K562 (cell line): Measurements from ENCODE around the gene PHACTR2. TPM values are rescaled to one million over a fixed set of nuclear protein-coding genes. Genes with fewer than 3 reads are reported as not detected.

Experiments
- AFF4 ChIP-seq: sonication (generic); formaldehyde crosslinking; IDR thresholded peaks from 2 replicates; pipeline ENCODE4 v1.8.0; 2023; ENCODE audit warnings: mild to moderate bottlenecking, missing genetic modification reagents
- ATF7 ChIP-seq: fragments of 450-650 bp; IDR thresholded peaks from 2 replicates; pipeline ENCODE4 v1.7.1; 2014; ENCODE audit warnings: mild to moderate bottlenecking, moderate library complexity
- CC2D1A ChIP-seq: fragments of 450-650 bp; IDR thresholded peaks from 2 replicates; pipeline ENCODE4 v1.6.1; 2017; ENCODE audit warnings: mild to moderate bottlenecking
- CXXC5 ChIP-seq: fragments of 250-450 bp; sonication (Bioruptor Pico); IDR thresholded peaks from 2 replicates; pipeline ENCODE4 v1.8.0; 2022; ENCODE audit warnings: inconsistent platforms, mild to moderate bottlenecking, moderate library complexity
- DPF2 ChIP-seq: fragments of 450-650 bp; IDR thresholded peaks from 2 replicates; pipeline ENCODE4 v1.6.1; 2016
- EP300 ChIP-seq: IDR thresholded peaks from 2 replicates; pipeline ENCODE4 v1.6.1; 2012; ENCODE audit warnings: low read length, improper control_type of control experiment
- FOXA3 ChIP-seq, 2 experiments: fragments of 450-650 bp in 1 of 2; sonication (generic) in 1 of 2; formaldehyde crosslinking; IDR thresholded peaks in 1 of 2; conservative IDR thresholded peaks in 1 of 2; 2 replicates each; pipeline versions ENCODE4 v1.4.0 to v1.8.0; 2020 to 2022; ENCODE audit warnings: mild to moderate bottlenecking in 2 of 2, missing genetic modification reagents in 1 of 2
- GATAD2A ChIP-seq: fragments of 450-650 bp; IDR thresholded peaks from 2 replicates; pipeline ENCODE4 v1.6.1; 2017
- JUND ChIP-seq, 2 experiments: IDR thresholded peaks; 2 replicates in 1 of 2; 3 replicates in 1 of 2; pipeline ENCODE4 v1.6.1; 2011; ENCODE audit warnings: borderline replicate concordance in 2 of 2, low read depth in 2 of 2, low read length in 2 of 2, improper control_type of control experiment in 1 of 2, missing biosample characterization in 1 of 2, missing genetic modification characterization in 1 of 2, missing genetic modification reagents in 1 of 2
- MIER1 ChIP-seq: fragments of 450-650 bp; IDR thresholded peaks from 2 replicates; pipeline ENCODE4 v1.6.1; 2016; ENCODE audit warnings: antibody characterized with exemption, mild to moderate bottlenecking, low read depth
- NELFE ChIP-seq: IDR thresholded peaks from 2 replicates; pipeline ENCODE4 v1.6.1; 2011; ENCODE audit warnings: mild to moderate bottlenecking; ENCODE audit not compliant: insufficient read depth, insufficient read length
- PML ChIP-seq: IDR thresholded peaks from 2 replicates; pipeline ENCODE4 v1.6.1; 2012; ENCODE audit warnings: low read length, inconsistent platforms
- POLR2A ChIP-seq: fragments of 450-650 bp; conservative IDR thresholded peaks from 2 replicates; pipeline ENCODE4 v1.6.1; 2016
- RAD51 ChIP-seq: fragments of 450-650 bp; IDR thresholded peaks from 2 replicates; pipeline ENCODE4 v1.7.1; 2016; ENCODE audit warnings: low read depth, mild to moderate bottlenecking, borderline replicate concordance
- TBP ChIP-seq: optimal IDR thresholded peaks from 2 replicates; pipeline ENCODE3; 2011; ENCODE audit warnings: low read depth, low read length, improper control_type of control experiment
- TCF3 ChIP-seq: sonication (generic); formaldehyde crosslinking; IDR thresholded peaks from 2 replicates; pipeline ENCODE4 v1.4.0; 2020; ENCODE audit warnings: mild to moderate bottlenecking, missing genetic modification reagents
- TEAD1 ChIP-seq, 2 experiments: fragments of 450-650 bp in 1 of 2; sonication (generic) in 1 of 2; formaldehyde crosslinking; IDR thresholded peaks; 2 replicates each; pipeline versions ENCODE4 v1.4.0 to v1.8.0; 2020 to 2022; ENCODE audit warnings: mild to moderate bottlenecking in 2 of 2, missing genetic modification reagents in 1 of 2
- ZNF143 ChIP-seq: sonication (generic); formaldehyde crosslinking; IDR thresholded peaks from 2 replicates; pipeline ENCODE4 v1.9.0; 2022; ENCODE audit warnings: mild to moderate bottlenecking, missing genetic modification reagents
- ZNF174 ChIP-seq: fragments of 250-450 bp; sonication (Bioruptor Pico); IDR thresholded peaks from 2 replicates; pipeline ENCODE4 v1.4.0; 2020; ENCODE audit warnings: mild to moderate bottlenecking
- ZNF212 ChIP-seq: fragments of 450-650 bp; formaldehyde crosslinking; IDR thresholded peaks from 2 replicates; pipeline ENCODE4 v1.4.0; 2020; ENCODE audit warnings: mild to moderate bottlenecking
- ZNF3 ChIP-seq: fragments of 250-450 bp; sonication (Bioruptor Pico); IDR thresholded peaks from 2 replicates; pipeline ENCODE4 v1.5.0; 2021; ENCODE audit warnings: mild to moderate bottlenecking, moderate library complexity
- ZNF324 ChIP-seq: fragments of 250-450 bp; sonication (Bioruptor Pico); IDR thresholded peaks from 2 replicates; pipeline ENCODE4 v1.4.0; 2020; ENCODE audit warnings: mild to moderate bottlenecking
- polyA plus RNA-seq, 8 experiments: library from polyadenylated mRNA; depleted of rRNA in 4 of 8; stranded (reverse) in 5 of 8; unstranded in 3 of 8; fragments of >200 nt; fragmentation: Nextera tagmentation in 2 of 8; fragmentation: Illumina TruSeq in 1 of 8; extraction: Ambion mirVana in 2 of 8; extraction: Trizol in 1 of 8; gene quantifications; 2 replicates each; pipeline versions ENCODE4 v1.2.1 to v1.2.3, GENCODE V29; 2011 to 2014; ENCODE audit warnings: inconsistent platforms in 1 of 8, missing spikeins in 1 of 8
- total RNA-seq, 7 experiments: library from RNA; depleted of rRNA in 6 of 7; stranded (reverse); fragments of >200 nt in 6 of 7; fragmentation: Illumina TruSeq in 2 of 7; extraction: Trizol in 2 of 7; gene quantifications; 2 replicates each; pipeline versions ENCODE4 v1.2.1 to v1.2.3, GENCODE V29; 2011 to 2021; ENCODE audit warnings: low replicate concordance in 1 of 7
- TF ChIP-seq, protein P1 (sequence below): sonication (generic); formaldehyde crosslinking; IDR thresholded peaks from 2 replicates; pipeline ENCODE4 v1.8.1; 2023; ENCODE audit warnings: mild to moderate bottlenecking, missing genetic modification reagents
- TF ChIP-seq, protein P2 (sequence below): fragments of 450-650 bp; formaldehyde crosslinking; IDR thresholded peaks from 2 replicates; pipeline ENCODE4 v1.4.0; 2020; ENCODE audit warnings: mild to moderate bottlenecking, moderate library complexity

PHACTR2 gene
- total and polyA plus RNA-seq, 9 of the 15 experiments (the other 6 are each of a cell fraction or from before 2014, with no cell fraction given) = 5.3 to 52.5 (median 22.9) TPM

DNA sequence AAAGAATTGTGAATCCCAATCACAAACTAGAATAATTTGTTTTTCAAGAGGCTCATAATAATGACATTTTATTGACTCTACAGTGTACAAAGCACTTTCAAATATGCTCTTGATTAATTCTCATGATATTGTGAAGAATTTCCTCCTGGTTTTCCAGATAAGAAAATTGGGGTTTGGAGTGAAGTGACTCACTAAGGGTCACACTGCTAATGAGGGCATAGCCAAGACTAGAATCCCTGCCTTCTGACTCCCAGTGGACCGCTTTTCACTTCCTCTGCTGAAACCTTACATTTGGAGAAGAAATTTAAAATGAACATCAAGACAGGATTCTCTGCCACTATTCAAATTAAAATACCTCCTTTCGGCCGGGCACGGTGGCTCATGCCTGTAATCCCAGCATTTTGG is 127.1 kb downstream of the PHACTR2 start (continued):
- TF ChIP-seq AFF4 (CRISPR knock-in tag) = no peak
- TF ChIP-seq, protein P1, sequence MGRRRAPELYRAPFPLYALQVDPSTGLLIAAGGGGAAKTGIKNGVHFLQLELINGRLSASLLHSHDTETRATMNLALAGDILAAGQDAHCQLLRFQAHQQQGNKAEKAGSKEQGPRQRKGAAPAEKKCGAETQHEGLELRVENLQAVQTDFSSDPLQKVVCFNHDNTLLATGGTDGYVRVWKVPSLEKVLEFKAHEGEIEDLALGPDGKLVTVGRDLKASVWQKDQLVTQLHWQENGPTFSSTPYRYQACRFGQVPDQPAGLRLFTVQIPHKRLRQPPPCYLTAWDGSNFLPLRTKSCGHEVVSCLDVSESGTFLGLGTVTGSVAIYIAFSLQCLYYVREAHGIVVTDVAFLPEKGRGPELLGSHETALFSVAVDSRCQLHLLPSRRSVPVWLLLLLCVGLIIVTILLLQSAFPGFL = no peak
- no peak for TF ChIP-seq MIER1
- no peak for TF ChIP-seq POLR2A
- 0 out of 2 replicates have a peak, but pooled peaks have one; percentile 8 for TF ChIP-seq GATAD2A
- TF ChIP-seq, protein P2, sequence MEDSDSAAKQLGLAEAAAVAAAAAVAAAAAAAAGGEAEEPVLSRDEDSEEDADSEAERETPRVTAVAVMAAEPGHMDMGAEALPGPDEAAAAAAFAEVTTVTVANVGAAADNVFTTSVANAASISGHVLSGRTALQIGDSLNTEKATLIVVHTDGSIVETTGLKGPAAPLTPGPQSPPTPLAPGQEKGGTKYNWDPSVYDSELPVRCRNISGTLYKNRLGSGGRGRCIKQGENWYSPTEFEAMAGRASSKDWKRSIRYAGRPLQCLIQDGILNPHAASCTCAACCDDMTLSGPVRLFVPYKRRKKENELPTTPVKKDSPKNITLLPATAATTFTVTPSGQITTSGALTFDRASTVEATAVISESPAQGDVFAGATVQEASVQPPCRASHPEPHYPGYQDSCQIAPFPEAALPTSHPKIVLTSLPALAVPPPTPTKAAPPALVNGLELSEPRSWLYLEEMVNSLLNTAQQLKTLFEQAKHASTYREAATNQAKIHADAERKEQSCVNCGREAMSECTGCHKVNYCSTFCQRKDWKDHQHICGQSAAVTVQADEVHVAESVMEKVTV (CRISPR knock-in tag) = no peak
- peak; percentile 0; the same call in 1 of the 2 replicates for TF ChIP-seq ATF7
- peak in 1 of 2 experiments; percentile 31; a peak in 1 of 4 replicates for TF ChIP-seq FOXA3 (CRISPR knock-in tag; conservative IDR thresholded peaks at IDR 0.05 in 1 of 2, IDR thresholded peaks at IDR 0.05 in 1 of 2)
- no peak for TF ChIP-seq ZNF3
- TF ChIP-seq RAD51 = no peak
- TF ChIP-seq ZNF174 = no peak
- TF ChIP-seq ZNF324 (CRISPR knock-in tag) = no peak
- TF ChIP-seq TEAD1 (CRISPR knock-in tag; IDR thresholded peaks at IDR 0.05) = peak in 1 of 2 experiments; percentile 41; a peak in 1 of 4 replicates
- peak; percentile 11; the same call in 1 of the 2 replicates for TF ChIP-seq CC2D1A
- peak; percentile 84 for TF ChIP-seq TCF3 (CRISPR knock-in tag)
- peak; percentile 92 for TF ChIP-seq EP300
- TF ChIP-seq ZNF143 (CRISPR knock-in tag) = no peak
- TF ChIP-seq ZNF212 (CRISPR knock-in tag) = 0 out of 2 replicates have a peak, but pooled peaks have one; percentile 8
- TF ChIP-seq NELFE = no peak
- no peak for TF ChIP-seq TBP
- peak; percentile 87 for TF ChIP-seq PML
- TF ChIP-seq DPF2 = peak; percentile 92
- TF ChIP-seq CXXC5 (CRISPR knock-in tag) = 0 out of 2 replicates have a peak, but pooled peaks have one; percentile 48
- peak; percentile 96 for TF ChIP-seq JUND (IDR thresholded peaks at IDR 0.05; ENCODE audit: borderline replicate concordance, low read depth, low read length)
- peak; percentile 82; the same call in 1 of the 3 replicates for TF ChIP-seq JUND (tag; IDR thresholded peaks at IDR 0.05; ENCODE audit: borderline replicate concordance, low read depth, low read length)
